IPS-18c (cell line): ENCODE results near the gene KCNH8.
"Not testable (repeated sequence)": the region's sequence is repeated elsewhere in the genome, so short reads cannot be mapped to it uniquely, and the experiment has no call there.

Source experiments
- H3K4me3 ChIP-seq: 2 replicates; pipeline ENCODE4 v1.7.0; 2013; ENCODE audit warnings: low read depth, mild to moderate bottlenecking, low read length, moderate library complexity; ENCODE audit not compliant: insufficient read depth
- H3K9me3 ChIP-seq: one replicate; pipeline ENCODE4 v1.6.1; 2013; ENCODE audit warnings: mild to moderate bottlenecking, low read length, moderate library complexity; ENCODE audit not compliant: control insufficient read depth, insufficient read depth

KCNH8 gene

GRCh38 chr3:19147905-19148767 is at the start of gene KCNH8:
TSS of gene KCNH8 (plus strand) at chr3:19148510. CDS start at chr3:19148720, 210 bp downstream.
- H3K9me3 ChIP-seq, result peaks cover 2% of the 10 kb centered on the region
- H3K4me3 ChIP-seq, result peak within 1 kb of the TSS; percentile 92

- not testable (repeated sequence) for H3K9me3 ChIP-seq
- H3K4me3 ChIP-seq, result peak overlapping the region; percentile 43; the same call in 1 of the 2 replicates
Measured at GRCh38 chr3:19102654-19103290, 45.5 kb upstream of the KCNH8 start.

- no peaks in the 10 kb centered on the region for H3K9me3 ChIP-seq
- no peak overlapping the region for H3K4me3 ChIP-seq
Measured at GRCh38 chr3:19103510-19103909, 44.8 kb upstream of the KCNH8 start.

GRCh38 chr3:19104459-19104858 is 43.9 kb upstream of the KCNH8 start:
- no peaks in the 10 kb centered on the region for H3K9me3 ChIP-seq
- no peak overlapping the region for H3K4me3 ChIP-seq

GRCh38 chr3:19105826-19106225 is 42.5 kb upstream of the KCNH8 start:
- no peaks in the 10 kb centered on the region for H3K9me3 ChIP-seq
- H3K4me3 ChIP-seq, result no peak overlapping the region

GRCh38 chr3:19106307-19106706 is 42.0 kb upstream of the KCNH8 start:
- Histone ChIP-seq H3K9me3 (no peaks in the 10 kb centered on the region), H3K4me3 (no peak overlapping the region)

- no peaks in the 10 kb centered on the region for H3K9me3 ChIP-seq
- H3K4me3 ChIP-seq, result no peak overlapping the region
Measured at GRCh38 chr3:19107719-19108118, 40.6 kb upstream of the KCNH8 start.

GRCh38 chr3:19110335-19110895 is 37.9 kb upstream of the KCNH8 start:
- Histone ChIP-seq H3K9me3 (no peaks in the 10 kb centered on the region), H3K4me3 (no peak overlapping the region)

- Histone ChIP-seq H3K4me3 (no peak overlapping the region), H3K9me3 (peaks cover 3% of the 10 kb centered on the region)
Measured at GRCh38 chr3:19114461-19114860, 33.8 kb upstream of the KCNH8 start.

GRCh38 chr3:19116239-19116638 is 32.1 kb upstream of the KCNH8 start:
- H3K9me3 ChIP-seq, result peaks cover 3% of the 10 kb centered on the region
- no peak overlapping the region for H3K4me3 ChIP-seq

GRCh38 chr3:19124752-19125151 is 23.6 kb upstream of the KCNH8 start:
- Histone ChIP-seq H3K4me3 (no peak overlapping the region), H3K9me3 (no peaks in the 10 kb centered on the region)

- Histone ChIP-seq H3K9me3 (no peaks in the 10 kb centered on the region), H3K4me3 (no peak overlapping the region)
Measured at GRCh38 chr3:19139863-19140262, 8.4 kb upstream of the KCNH8 start.

GRCh38 chr3:19146685-19147650 is 1.3 kb upstream of the KCNH8 start:
- Histone ChIP-seq H3K9me3 (peaks cover 2% of the 10 kb centered on the region), H3K4me3 (peak overlapping the region; percentile 92)

- Histone ChIP-seq H3K9me3 (peaks cover 2% of the 10 kb centered on the region), H3K4me3 (peak overlapping the region; percentile 84)
Measured at GRCh38 chr3:19148768-19149091, 420 bp downstream of the KCNH8 start.

- peaks cover 2% of the 10 kb centered on the region for H3K9me3 ChIP-seq
- H3K4me3 ChIP-seq, result peak overlapping the region; percentile 84
Measured at GRCh38 chr3:19149368-19149767, 1.1 kb downstream of the KCNH8 start.

- Histone ChIP-seq H3K4me3 (no peak overlapping the region), H3K9me3 (peaks cover 2% of the 10 kb centered on the region)
Measured at GRCh38 chr3:19151171-19151570, 2.9 kb downstream of the KCNH8 start.

GRCh38 chr3:19154693-19155250 is 6.5 kb downstream of the KCNH8 start:
- Histone ChIP-seq H3K9me3 (no peaks in the 10 kb centered on the region), H3K4me3 (no peak overlapping the region)
